HepG2 (cell line): ENCODE results near the gene DIP2C. TPM values are rescaled to one million over a fixed set of nuclear protein-coding genes. Genes with fewer than 3 reads are reported as not detected.

Experiments used
- HDAC2 ChIP-seq: sonication (generic); formaldehyde crosslinking; IDR thresholded peaks from 2 replicates; pipeline ENCODE4 v1.4.0; 2020; ENCODE audit warnings: missing genetic modification reagents
- HOXA5 ChIP-seq: sonication (generic); formaldehyde crosslinking; IDR thresholded peaks from 2 replicates; pipeline ENCODE4 v1.4.0; 2020; ENCODE audit warnings: missing genetic modification reagents
- MAF1 ChIP-seq: sonication (generic); formaldehyde crosslinking; IDR thresholded peaks from 2 replicates; pipeline ENCODE4 v1.5.0; 2020; ENCODE audit warnings: missing genetic modification reagents, borderline replicate concordance
- MED1 ChIP-seq: sonication (generic); formaldehyde crosslinking; IDR thresholded peaks from 2 replicates; pipeline ENCODE4 v1.4.0; 2020; ENCODE audit warnings: missing genetic modification reagents
- NCOR1 ChIP-seq: fragments of 200-600 bp; sonication (generic); IDR thresholded peaks from 2 replicates; pipeline ENCODE4 v1.7.0; 2017; ENCODE audit warnings: antibody characterized with exemption, low read length, borderline replicate concordance
- NR2F6 ChIP-seq, 2 experiments: IDR thresholded peaks; 2 replicates each; pipeline ENCODE4 v1.6.1; 2016; ENCODE audit warnings: antibody characterized with exemption in 1 of 2, mild to moderate bottlenecking in 1 of 2
- ZNF160 ChIP-seq: sonication (generic); formaldehyde crosslinking; IDR thresholded peaks from 2 replicates; pipeline ENCODE4 v1.8.0; 2022; ENCODE audit warnings: mild to moderate bottlenecking, inconsistent platforms, missing genetic modification reagents
- ZNF496 ChIP-seq: sonication (generic); formaldehyde crosslinking; IDR thresholded peaks from 2 replicates; pipeline ENCODE4 v1.8.1; 2023; ENCODE audit warnings: mild to moderate bottlenecking, moderate library complexity, missing genetic modification reagents; ENCODE audit not compliant: insufficient replicate concordance
- ZNF569 ChIP-seq: sonication (generic); formaldehyde crosslinking; IDR thresholded peaks from 2 replicates; pipeline ENCODE4 v1.5.0; 2020; ENCODE audit warnings: mild to moderate bottlenecking, missing genetic modification reagents, moderate library complexity, borderline replicate concordance
- ZNF615 ChIP-seq: sonication (generic); formaldehyde crosslinking; IDR thresholded peaks from 2 replicates; pipeline ENCODE4 v1.5.0; 2020; ENCODE audit warnings: mild to moderate bottlenecking, missing genetic modification reagents, borderline replicate concordance
- polyA plus RNA-seq, 8 experiments: library from polyadenylated mRNA; depleted of rRNA in 3 of 8; stranded (reverse) in 7 of 8; unstranded in 1 of 8; fragments of >200 nt; fragmentation: Illumina TruSeq in 4 of 8; extraction: Trizol in 4 of 8; gene quantifications; 2 replicates each; pipeline versions ENCODE4 v1.2.1 to v1.2.3, GENCODE V29; 2011 to 2016; ENCODE audit warnings: low read depth in 4 of 8, missing spikeins in 1 of 8, mixed read lengths in 1 of 8; ENCODE audit not compliant: insufficient read depth in 1 of 8
- total RNA-seq, 5 experiments: library from RNA; depleted of rRNA; stranded (reverse); fragments of >200 nt; fragmentation: Illumina TruSeq; extraction: Trizol; gene quantifications; 2 replicates each; pipeline ENCODE4 v1.2.3, GENCODE V29; 2016; ENCODE audit warnings: low read depth in 1 of 5
- TF ChIP-seq, protein P1 (sequence below): sonication (generic); formaldehyde crosslinking; IDR thresholded peaks from 2 replicates; pipeline ENCODE4 v1.4.0; 2020; ENCODE audit warnings: mild to moderate bottlenecking, missing genetic modification reagents, borderline replicate concordance
- TF ChIP-seq, protein P2 (sequence below): sonication (generic); formaldehyde crosslinking; IDR thresholded peaks from 2 replicates; pipeline ENCODE4 v1.4.0; 2020; ENCODE audit warnings: missing genetic modification reagents, mild to moderate bottlenecking, borderline replicate concordance
- TF ChIP-seq, protein P3 (sequence below): sonication (generic); formaldehyde crosslinking; IDR thresholded peaks from 2 replicates; pipeline ENCODE4 v1.4.0; 2020; ENCODE audit warnings: missing genetic modification reagents
- TF ChIP-seq, protein P4 (sequence below): sonication (generic); formaldehyde crosslinking; conservative IDR thresholded peaks from 2 replicates; pipeline ENCODE4 v1.8.0; 2022; ENCODE audit warnings: low read depth, missing genetic modification reagents
- TF ChIP-seq, protein P5 (sequence below): sonication (generic); formaldehyde crosslinking; IDR thresholded peaks from 2 replicates; pipeline ENCODE4 v1.8.0; 2022; ENCODE audit warnings: missing genetic modification reagents, mild to moderate bottlenecking, moderate library complexity, borderline replicate concordance

Gene DIP2C
- total and polyA plus RNA-seq, 2 of the 13 experiments (the other 11 are each of a cell fraction or from before 2014, with no cell fraction given), result 2.2 to 2.7 TPM

DNA sequence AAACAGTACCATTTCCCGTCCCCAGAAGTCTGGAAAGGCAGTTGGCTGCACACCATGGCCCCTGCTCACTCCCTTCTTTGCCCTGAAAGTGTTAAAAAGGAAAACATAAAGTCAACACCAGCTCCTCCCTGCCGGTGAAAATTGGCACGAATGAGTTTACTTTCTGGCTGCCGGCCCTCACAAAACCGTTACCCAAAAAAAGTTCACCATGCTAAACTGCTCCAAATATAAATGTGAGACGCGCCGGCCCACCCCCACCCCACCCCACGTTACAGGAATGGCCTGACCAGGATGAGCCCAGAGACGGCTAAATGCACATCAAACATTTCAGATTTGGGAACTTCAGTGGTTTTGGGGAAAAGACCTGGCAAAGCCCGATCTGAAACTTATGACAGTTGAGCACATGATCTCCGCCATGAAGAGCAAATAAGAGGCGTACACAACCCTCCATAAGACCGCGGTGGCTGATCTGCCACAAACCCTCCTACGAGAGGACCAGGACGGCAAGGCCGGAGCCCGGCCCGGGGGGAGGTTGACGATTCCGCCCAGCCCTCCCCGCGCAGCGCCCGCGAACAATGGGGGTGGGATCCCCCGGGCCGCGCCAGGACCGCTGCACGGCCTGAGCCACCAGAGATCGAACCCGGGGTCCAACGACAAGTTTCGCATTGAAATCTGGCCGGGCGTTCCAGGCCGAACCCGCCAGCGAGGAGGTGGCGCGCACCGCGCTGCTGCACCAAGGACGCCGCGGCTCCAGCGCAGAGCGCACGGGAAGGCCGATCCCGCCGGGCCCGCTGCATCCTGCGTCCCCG lies 952 bp downstream of the DIP2C start (continued):
- TF ChIP-seq, protein P1, sequence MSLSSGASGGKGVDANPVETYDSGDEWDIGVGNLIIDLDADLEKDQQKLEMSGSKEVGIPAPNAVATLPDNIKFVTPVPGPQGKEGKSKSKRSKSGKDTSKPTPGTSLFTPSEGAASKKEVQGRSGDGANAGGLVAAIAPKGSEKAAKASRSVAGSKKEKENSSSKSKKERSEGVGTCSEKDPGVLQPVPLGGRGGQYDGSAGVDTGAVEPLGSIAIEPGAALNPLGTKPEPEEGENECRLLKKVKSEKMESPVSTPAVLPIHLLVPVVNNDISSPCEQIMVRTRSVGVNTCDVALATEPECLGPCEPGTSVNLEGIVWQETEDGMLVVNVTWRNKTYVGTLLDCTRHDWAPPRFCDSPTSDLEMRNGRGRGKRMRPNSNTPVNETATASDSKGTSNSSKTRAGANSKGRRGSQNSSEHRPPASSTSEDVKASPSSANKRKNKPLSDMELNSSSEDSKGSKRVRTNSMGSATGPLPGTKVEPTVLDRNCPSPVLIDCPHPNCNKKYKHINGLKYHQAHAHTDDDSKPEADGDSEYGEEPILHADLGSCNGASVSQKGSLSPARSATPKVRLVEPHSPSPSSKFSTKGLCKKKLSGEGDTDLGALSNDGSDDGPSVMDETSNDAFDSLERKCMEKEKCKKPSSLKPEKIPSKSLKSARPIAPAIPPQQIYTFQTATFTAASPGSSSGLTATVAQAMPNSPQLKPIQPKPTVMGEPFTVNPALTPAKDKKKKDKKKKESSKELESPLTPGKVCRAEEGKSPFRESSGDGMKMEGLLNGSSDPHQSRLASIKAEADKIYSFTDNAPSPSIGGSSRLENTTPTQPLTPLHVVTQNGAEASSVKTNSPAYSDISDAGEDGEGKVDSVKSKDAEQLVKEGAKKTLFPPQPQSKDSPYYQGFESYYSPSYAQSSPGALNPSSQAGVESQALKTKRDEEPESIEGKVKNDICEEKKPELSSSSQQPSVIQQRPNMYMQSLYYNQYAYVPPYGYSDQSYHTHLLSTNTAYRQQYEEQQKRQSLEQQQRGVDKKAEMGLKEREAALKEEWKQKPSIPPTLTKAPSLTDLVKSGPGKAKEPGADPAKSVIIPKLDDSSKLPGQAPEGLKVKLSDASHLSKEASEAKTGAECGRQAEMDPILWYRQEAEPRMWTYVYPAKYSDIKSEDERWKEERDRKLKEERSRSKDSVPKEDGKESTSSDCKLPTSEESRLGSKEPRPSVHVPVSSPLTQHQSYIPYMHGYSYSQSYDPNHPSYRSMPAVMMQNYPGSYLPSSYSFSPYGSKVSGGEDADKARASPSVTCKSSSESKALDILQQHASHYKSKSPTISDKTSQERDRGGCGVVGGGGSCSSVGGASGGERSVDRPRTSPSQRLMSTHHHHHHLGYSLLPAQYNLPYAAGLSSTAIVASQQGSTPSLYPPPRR (CRISPR knock-in tag), result no peak
- no peak for TF ChIP-seq MED1 (CRISPR knock-in tag)
- TF ChIP-seq, protein P2, sequence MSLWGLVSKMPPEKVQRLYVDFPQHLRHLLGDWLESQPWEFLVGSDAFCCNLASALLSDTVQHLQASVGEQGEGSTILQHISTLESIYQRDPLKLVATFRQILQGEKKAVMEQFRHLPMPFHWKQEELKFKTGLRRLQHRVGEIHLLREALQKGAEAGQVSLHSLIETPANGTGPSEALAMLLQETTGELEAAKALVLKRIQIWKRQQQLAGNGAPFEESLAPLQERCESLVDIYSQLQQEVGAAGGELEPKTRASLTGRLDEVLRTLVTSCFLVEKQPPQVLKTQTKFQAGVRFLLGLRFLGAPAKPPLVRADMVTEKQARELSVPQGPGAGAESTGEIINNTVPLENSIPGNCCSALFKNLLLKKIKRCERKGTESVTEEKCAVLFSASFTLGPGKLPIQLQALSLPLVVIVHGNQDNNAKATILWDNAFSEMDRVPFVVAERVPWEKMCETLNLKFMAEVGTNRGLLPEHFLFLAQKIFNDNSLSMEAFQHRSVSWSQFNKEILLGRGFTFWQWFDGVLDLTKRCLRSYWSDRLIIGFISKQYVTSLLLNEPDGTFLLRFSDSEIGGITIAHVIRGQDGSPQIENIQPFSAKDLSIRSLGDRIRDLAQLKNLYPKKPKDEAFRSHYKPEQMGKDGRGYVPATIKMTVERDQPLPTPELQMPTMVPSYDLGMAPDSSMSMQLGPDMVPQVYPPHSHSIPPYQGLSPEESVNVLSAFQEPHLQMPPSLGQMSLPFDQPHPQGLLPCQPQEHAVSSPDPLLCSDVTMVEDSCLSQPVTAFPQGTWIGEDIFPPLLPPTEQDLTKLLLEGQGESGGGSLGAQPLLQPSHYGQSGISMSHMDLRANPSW (CRISPR knock-in tag), result no peak
- TF ChIP-seq ZNF496 (CRISPR knock-in tag), result no peak
- no peak for TF ChIP-seq NR2F6 (IDR thresholded peaks at IDR 0.05)
- TF ChIP-seq NR2F6 (CRISPR knock-in tag; IDR thresholded peaks at IDR 0.05), result no peak
- TF ChIP-seq NCOR1, result no peak
- TF ChIP-seq HDAC2, result no peak
- TF ChIP-seq, protein P3, sequence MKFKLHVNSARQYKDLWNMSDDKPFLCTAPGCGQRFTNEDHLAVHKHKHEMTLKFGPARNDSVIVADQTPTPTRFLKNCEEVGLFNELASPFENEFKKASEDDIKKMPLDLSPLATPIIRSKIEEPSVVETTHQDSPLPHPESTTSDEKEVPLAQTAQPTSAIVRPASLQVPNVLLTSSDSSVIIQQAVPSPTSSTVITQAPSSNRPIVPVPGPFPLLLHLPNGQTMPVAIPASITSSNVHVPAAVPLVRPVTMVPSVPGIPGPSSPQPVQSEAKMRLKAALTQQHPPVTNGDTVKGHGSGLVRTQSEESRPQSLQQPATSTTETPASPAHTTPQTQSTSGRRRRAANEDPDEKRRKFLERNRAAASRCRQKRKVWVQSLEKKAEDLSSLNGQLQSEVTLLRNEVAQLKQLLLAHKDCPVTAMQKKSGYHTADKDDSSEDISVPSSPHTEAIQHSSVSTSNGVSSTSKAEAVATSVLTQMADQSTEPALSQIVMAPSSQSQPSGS (CRISPR knock-in tag), result no peak
- TF ChIP-seq, protein P4, sequence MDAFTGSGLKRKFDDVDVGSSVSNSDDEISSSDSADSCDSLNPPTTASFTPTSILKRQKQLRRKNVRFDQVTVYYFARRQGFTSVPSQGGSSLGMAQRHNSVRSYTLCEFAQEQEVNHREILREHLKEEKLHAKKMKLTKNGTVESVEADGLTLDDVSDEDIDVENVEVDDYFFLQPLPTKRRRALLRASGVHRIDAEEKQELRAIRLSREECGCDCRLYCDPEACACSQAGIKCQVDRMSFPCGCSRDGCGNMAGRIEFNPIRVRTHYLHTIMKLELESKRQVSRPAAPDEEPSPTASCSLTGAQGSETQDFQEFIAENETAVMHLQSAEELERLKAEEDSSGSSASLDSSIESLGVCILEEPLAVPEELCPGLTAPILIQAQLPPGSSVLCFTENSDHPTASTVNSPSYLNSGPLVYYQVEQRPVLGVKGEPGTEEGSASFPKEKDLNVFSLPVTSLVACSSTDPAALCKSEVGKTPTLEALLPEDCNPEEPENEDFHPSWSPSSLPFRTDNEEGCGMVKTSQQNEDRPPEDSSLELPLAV, result no peak
- no peak for TF ChIP-seq HOXA5 (CRISPR knock-in tag)
- no peak for TF ChIP-seq ZNF569 (CRISPR knock-in tag)
- TF ChIP-seq MAF1 (CRISPR knock-in tag), result no peak
- TF ChIP-seq, protein P5, sequence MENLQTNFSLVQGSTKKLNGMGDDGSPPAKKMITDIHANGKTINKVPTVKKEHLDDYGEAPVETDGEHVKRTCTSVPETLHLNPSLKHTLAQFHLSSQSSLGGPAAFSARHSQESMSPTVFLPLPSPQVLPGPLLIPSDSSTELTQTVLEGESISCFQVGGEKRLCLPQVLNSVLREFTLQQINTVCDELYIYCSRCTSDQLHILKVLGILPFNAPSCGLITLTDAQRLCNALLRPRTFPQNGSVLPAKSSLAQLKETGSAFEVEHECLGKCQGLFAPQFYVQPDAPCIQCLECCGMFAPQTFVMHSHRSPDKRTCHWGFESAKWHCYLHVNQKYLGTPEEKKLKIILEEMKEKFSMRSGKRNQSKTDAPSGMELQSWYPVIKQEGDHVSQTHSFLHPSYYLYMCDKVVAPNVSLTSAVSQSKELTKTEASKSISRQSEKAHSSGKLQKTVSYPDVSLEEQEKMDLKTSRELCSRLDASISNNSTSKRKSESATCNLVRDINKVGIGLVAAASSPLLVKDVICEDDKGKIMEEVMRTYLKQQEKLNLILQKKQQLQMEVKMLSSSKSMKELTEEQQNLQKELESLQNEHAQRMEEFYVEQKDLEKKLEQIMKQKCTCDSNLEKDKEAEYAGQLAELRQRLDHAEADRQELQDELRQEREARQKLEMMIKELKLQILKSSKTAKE (CRISPR knock-in tag), result no peak
- TF ChIP-seq ZNF615 (CRISPR knock-in tag), result no peak
- 0 out of 2 replicates have a peak, but pooled peaks have one; percentile 27 for TF ChIP-seq ZNF160
